ENCODE measurements around the gene SCN5A.

Gene SCN5A

GRCh38 chr3:38620236-38620635 is 29.3 kb downstream of the SCN5A start:
- DNase-seq, result no peak

GRCh38 chr3:38618343-38618742 is 31.1 kb downstream of the SCN5A start:
- DNase-seq, result no peak

- no peak for DNase-seq
These were observed 31.9 kb downstream of the SCN5A start for GRCh38 chr3:38617586-38617985.

GRCh38 chr3:38617137-38617536 is 32.4 kb downstream of the SCN5A start:
- DNase-seq, result no peak

GRCh38 chr3:38616658-38617057 is 32.8 kb downstream of the SCN5A start:
- no peak for DNase-seq

GRCh38 chr3:38616111-38616510 is 33.4 kb downstream of the SCN5A start:
- DNase-seq, result no peak

- no peak for DNase-seq
These were observed 34.7 kb downstream of the SCN5A start for GRCh38 chr3:38614651-38615352.

GRCh38 chr3:38614091-38614490 is 35.4 kb downstream of the SCN5A start:
- DNase-seq, result no peak

GRCh38 chr3:38613426-38613825 is 36.1 kb downstream of the SCN5A start:
- no peak for DNase-seq

- no peak for DNase-seq
These were observed 37.6 kb downstream of the SCN5A start for GRCh38 chr3:38611866-38612265.

- DNase-seq, result no peak
These were observed 38.6 kb downstream of the SCN5A start for GRCh38 chr3:38610934-38611333.

GRCh38 chr3:38610436-38610835 is 39.1 kb downstream of the SCN5A start:
- no peak for DNase-seq

GRCh38 chr3:38609386-38610111 is 39.9 kb downstream of the SCN5A start:
- no peak for DNase-seq

- DNase-seq, result no peak
These were observed 40.5 kb downstream of the SCN5A start for GRCh38 chr3:38608961-38609360.

- no peak for DNase-seq
These were observed 41.3 kb downstream of the SCN5A start for GRCh38 chr3:38608086-38608775.

- no peak for DNase-seq
These were observed 42.9 kb downstream of the SCN5A start for GRCh38 chr3:38606561-38606960.

GRCh38 chr3:38605981-38606380 is 43.5 kb downstream of the SCN5A start:
- DNase-seq, result no peak

- no peak for DNase-seq
These were observed 45.2 kb downstream of the SCN5A start for GRCh38 chr3:38604246-38604645.

- DNase-seq, result no peak
These were observed 45.8 kb downstream of the SCN5A start for GRCh38 chr3:38603731-38604131.

- no peak for DNase-seq
These were observed 46.8 kb downstream of the SCN5A start for GRCh38 chr3:38602576-38603250.

GRCh38 chr3:38601956-38602550 is 47.4 kb downstream of the SCN5A start:
- peak; percentile 43 for DNase-seq

GRCh38 chr3:38600551-38600950 is 48.9 kb downstream of the SCN5A start:
- DNase-seq, result no peak

- no peak for DNase-seq
These were observed 49.6 kb downstream of the SCN5A start for GRCh38 chr3:38599886-38600285.

Data from retina (tissue), 1 donor.